ENCODE measurements around the gene TPMT.

The TPMT gene

GRCh38 chr6:18107061-18107460 is 47.8 kb downstream of the TPMT start:
- DNase-seq = no peak

DNA sequence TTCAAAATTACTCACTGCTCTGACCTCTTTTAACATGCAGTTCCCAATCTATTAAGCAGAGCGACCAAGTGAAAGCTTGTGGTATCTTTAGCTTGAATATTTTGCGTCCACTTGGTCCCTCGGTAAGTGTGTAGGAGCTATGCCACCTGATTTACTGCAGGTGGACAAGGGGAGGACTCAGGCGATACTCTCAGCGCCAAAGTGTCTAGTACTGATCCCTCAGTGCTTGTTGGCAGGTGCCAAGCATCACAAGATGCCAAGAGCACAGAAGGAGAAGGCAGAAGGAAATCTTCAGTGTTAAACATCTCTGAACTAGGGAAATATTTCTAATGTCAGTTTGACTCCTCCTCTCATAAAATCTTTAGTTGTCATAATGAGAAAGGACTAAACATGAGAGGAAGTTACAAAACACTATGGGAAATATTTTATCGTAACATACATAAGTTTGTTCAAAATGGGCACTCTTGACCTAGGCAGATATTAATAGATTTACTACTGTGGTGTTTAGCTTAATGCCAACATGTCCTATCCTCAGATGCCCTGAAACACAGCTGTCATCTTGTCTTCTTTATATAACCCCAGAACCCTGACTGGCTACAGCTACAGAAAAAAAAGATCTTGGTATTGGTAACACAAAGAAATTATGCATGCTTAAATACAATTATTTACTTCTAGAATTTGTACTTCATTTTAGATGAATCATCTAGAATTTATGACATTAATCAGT is 51.9 kb downstream of the TPMT start:
- DNase-seq = no peak

- no peak for DNase-seq
These were observed 53.0 kb downstream of the TPMT start for GRCh38 chr6:18101873-18102272.

GRCh38 chr6:18101271-18101670 is 53.6 kb downstream of the TPMT start:
- DNase-seq = no peak

GRCh38 chr6:18100296-18100695 is 54.6 kb downstream of the TPMT start:
- no peak for DNase-seq

GRCh38 chr6:18099511-18099910 is 55.4 kb downstream of the TPMT start:
- DNase-seq = no peak

DNA sequence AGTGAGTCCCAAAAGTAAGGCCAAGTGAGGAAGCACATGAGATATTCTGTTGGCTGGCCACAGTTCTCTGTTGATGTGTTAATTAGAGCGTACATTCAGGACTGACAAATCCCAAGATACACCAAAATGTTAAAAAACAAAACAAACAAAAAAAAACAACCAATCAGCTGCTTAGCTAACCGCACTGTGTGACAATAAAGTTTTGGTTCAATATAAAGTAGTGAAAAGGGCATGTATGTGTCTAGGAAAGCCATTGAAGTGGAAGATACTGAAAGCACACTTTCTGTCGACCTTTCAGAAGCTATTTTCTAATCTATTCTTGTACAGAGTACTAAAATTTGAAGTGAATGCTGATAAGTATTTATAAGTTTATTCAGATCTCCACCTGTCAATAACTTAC is 58.5 kb downstream of the TPMT start:
- no peak for DNase-seq

DNA sequence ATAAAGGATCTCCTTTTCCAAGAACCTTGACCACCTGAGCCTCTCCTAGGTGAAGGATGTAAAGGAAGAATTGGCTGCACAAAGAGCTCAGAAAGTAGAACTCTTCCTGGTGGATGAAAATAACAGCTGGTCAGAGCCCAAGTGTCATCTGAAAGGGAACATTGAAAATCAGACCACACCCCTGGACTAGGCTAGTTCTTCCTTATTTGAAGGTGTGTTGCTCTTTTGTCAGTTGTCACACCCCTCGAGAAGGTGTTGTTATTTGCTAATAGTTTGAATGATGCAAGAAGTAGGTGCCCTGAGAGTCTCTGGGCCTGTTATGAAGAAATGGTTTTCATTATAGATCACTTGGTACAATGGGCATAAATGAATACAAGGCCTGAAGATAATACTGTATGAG is 63.5 kb downstream of the TPMT start:
- no peak for DNase-seq

- no peak for DNase-seq
These were observed 64.5 kb downstream of the TPMT start for GRCh38 chr6:18090349-18090786.

GRCh38 chr6:18088419-18089296 is 66.2 kb downstream of the TPMT start:
- no peak for DNase-seq

DNA sequence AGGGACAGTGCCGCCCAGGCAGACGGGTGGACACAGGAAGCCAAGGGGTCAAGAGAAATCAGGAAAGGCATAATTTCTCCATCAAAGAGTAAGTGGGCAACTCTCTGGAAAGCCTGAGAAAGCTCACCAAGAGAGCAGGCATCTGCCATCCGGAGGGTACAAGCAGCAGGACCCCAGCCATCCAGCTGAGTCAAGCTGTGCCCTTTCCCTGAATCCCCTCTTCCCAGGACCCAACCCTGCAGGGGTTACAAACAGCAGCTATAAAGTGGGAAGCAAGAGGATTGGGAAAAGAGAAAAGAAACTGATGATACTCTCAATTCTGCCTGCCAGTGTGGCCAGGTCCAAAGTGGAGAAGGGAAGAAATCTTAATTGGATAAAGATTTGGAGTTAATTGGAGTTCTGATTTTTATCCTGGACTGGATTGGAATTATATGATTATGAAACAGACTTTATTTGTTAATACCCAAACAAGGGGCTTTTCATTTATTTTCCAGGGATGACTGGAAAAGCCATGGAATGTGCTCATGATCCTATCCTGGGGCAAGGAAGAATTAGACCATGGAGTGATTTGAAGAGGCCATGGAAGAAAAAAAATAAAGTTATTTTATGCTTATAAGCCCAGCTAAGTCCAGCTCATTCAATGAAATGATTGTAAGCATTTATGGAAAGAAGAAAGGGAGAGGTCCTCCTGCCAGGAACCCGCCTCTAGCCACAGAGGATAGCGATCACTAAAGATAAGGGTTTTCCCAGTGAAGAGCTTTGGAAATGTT is 67.3 kb downstream of the TPMT start:
- DNase-seq = no peak

- no peak for DNase-seq
These were observed 73.7 kb downstream of the TPMT start for GRCh38 chr6:18081025-18081668.

DNA sequence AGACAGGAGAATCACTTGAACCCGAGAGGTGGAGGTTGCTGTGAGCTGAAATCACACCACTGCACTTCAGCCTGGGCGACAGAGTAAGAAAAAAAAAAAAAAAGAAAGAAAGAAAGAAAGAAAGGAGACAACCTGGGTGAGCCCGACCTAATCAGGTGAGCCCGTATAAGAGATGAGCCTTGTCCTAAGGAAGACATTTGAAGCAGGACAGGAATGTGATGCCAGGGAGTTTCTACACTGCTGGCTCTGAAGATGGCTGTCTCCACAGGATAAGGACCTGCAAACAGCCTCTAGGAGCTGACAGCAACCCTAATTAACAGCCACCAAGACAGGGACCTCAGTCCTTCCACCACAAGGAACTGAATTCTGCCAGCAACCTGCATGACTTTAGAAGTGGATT is 74.3 kb downstream of the TPMT start:
- no peak for DNase-seq

- DNase-seq = no peak
These were observed 76.0 kb downstream of the TPMT start for GRCh38 chr6:18078866-18079265.
